HG03469 (cell line): ENCODE data around the gene LRIT2.
"Not testable (repeated sequence)": the region's sequence is repeated elsewhere in the genome, so short reads cannot be mapped to it uniquely, and the experiment has no call there.

Source experiments
- ATAC-seq: cut with Tn5 transposase; IDR thresholded peaks from one replicate; pipeline ENCODE4 v1.9.1; 2021; ENCODE audit warnings: mild to moderate bottlenecking, moderate library complexity, moderate number of reproducible peaks; ENCODE audit not compliant: unreplicated experiment

Gene LRIT2

GRCh38 chr10:84185526-84186175 is 39.7 kb downstream of the LRIT2 start:
- ATAC-seq, result no peak

- no peak for ATAC-seq
Observed at GRCh38 chr10:84184517-84184916, 40.8 kb downstream of the LRIT2 start.

- no peak for ATAC-seq
Observed at GRCh38 chr10:84181631-84182030, 43.7 kb downstream of the LRIT2 start.

- not testable (repeated sequence) for ATAC-seq
Observed at GRCh38 chr10:84180386-84180785, 45.0 kb downstream of the LRIT2 start.

GRCh38 chr10:84179059-84179710 is 46.2 kb downstream of the LRIT2 start:
- peak; percentile 93 for ATAC-seq

GRCh38 chr10:84178160-84178609 is 47.2 kb downstream of the LRIT2 start:
- ATAC-seq, result no peak

- ATAC-seq, result no peak
Observed at GRCh38 chr10:84177541-84178141, 47.7 kb downstream of the LRIT2 start.

GRCh38 chr10:84176836-84177474 is 48.4 kb downstream of the LRIT2 start:
- no peak for ATAC-seq

- no peak for ATAC-seq
Observed at GRCh38 chr10:84176351-84176750, 49.0 kb downstream of the LRIT2 start.

- ATAC-seq, result no peak
Observed at GRCh38 chr10:84175436-84175835, 49.9 kb downstream of the LRIT2 start.

GRCh38 chr10:84173501-84173929 is 51.8 kb downstream of the LRIT2 start, which contains the start of gene GPR15LG:
Gene GPR15LG (plus strand): TSS chr10:84173801. CDS start chr10:84173852, 51 bp downstream.
- peak; percentile 23 for ATAC-seq

- no peak for ATAC-seq
Observed at GRCh38 chr10:84172467-84173356, 52.6 kb downstream of the LRIT2 start.

- peak; percentile 27 for ATAC-seq
Observed at GRCh38 chr10:84171700-84172466, 53.5 kb downstream of the LRIT2 start.

GRCh38 chr10:84171237-84171636 is 54.1 kb downstream of the LRIT2 start:
- ATAC-seq, result not testable (repeated sequence)
